Calu3 (cell line): ENCODE measurements around the gene WDR38. TPM values are rescaled to one million over a fixed set of nuclear protein-coding genes. Genes with fewer than 3 reads are reported as not detected.
A peak's percentile ranks its signal among the peaks of the same experiment; 100 is the strongest.

Experiments
- BruUV-seq: library from RNA; stranded (reverse); fragments of 400-500 nt; replicated peaks from 2 replicates; lab custom pipeline; 2021; lab: Mats Ljungman, UMichigan
- CTCF ChIA-PET: fragments of 300-600 bp; sonication (Branson Sonifier 250); formaldehyde crosslinking; loops from one replicate; lab custom pipeline; 2022; ENCODE audit warnings: antibody characterized with exemption; lab: Charles Lee
- DNase-seq: peaks from one replicate; pipeline ENCODE4 v3.0.0; 2022
- H3K27ac Mint-ChIP-seq: one replicate; pipeline ENCODE4 v1.8.0; 2022; ENCODE audit warnings: mixed read lengths; ENCODE audit not compliant: unreplicated experiment
- H3K27me3 Mint-ChIP-seq: one replicate; pipeline ENCODE4 v1.8.0; 2022; ENCODE audit warnings: mixed read lengths; ENCODE audit not compliant: unreplicated experiment
- H3K36me3 Mint-ChIP-seq: one replicate; pipeline ENCODE4 v1.8.0; 2022; ENCODE audit warnings: mild to moderate bottlenecking, moderate library complexity, mixed read lengths; ENCODE audit not compliant: insufficient read depth, unreplicated experiment
- H3K4me1 Mint-ChIP-seq: one replicate; pipeline ENCODE4 v1.8.0; 2022; ENCODE audit warnings: mild to moderate bottlenecking, low read depth, mixed read lengths; ENCODE audit not compliant: unreplicated experiment
- H3K4me3 Mint-ChIP-seq: one replicate; pipeline ENCODE4 v1.8.0; 2022; ENCODE audit warnings: mild to moderate bottlenecking, low read depth, moderate library complexity, mixed read lengths; ENCODE audit not compliant: unreplicated experiment
- H3K9me3 Mint-ChIP-seq: one replicate; pipeline ENCODE4 v1.8.0; 2022; ENCODE audit warnings: low read depth, mixed read lengths; ENCODE audit not compliant: unreplicated experiment
- CTCF ChIP-seq: fragments of 200-600 bp; IDR thresholded peaks from one replicate; pipeline ENCODE4 v1.8.0; 2022; ENCODE audit warnings: antibody characterized with exemption; ENCODE audit not compliant: unreplicated experiment
- intact Hi-C: fragments of 100-400 bp; cut with micrococcal nuclease; formaldehyde crosslinking; loops from one replicate; pipeline ENCODE4 v1.10.0; 2022; ENCODE audit not compliant: unreplicated experiment
- total RNA-seq: library from RNA; stranded (reverse); gene quantifications from 2 replicates; pipeline ENCODE4 v1.2.3, GENCODE V29; 2022

WDR38 gene
- total RNA-seq, 1 experiment from 2014 or later = not detected

GRCh38 chr9:124877021-124877782, 23.9 kb downstream of the WDR38 start:
- CTCF ChIA-PET = no interaction called here
- no peak overlapping the region for H3K4me3 Mint-ChIP-seq
- no peaks in the 10 kb centered on the region for H3K4me1 Mint-ChIP-seq
- TSS peak; percentile 16 for BruUV-seq
- intact Hi-C loops = no loop called here
- TF ChIP-seq CTCF = no peak
- no peak for DNase-seq
- peaks cover 32% of the 10 kb centered on the region for H3K36me3 Mint-ChIP-seq
- H3K27ac Mint-ChIP-seq = no peak overlapping the region
- H3K27me3 Mint-ChIP-seq = no peaks in the 10 kb centered on the region
- H3K9me3 Mint-ChIP-seq = no peaks in the 10 kb centered on the region

GRCh38 chr9:124878021-124878420, 24.8 kb downstream of the WDR38 start:
- H3K4me3 Mint-ChIP-seq = no peak overlapping the region

GRCh38 chr9:124878518-124878917, 25.3 kb downstream of the WDR38 start:
- Mint-ChIP-seq H3K27ac (no peak overlapping the region), H3K4me1 (no peaks in the 10 kb centered on the region), H3K27me3 (no peaks in the 10 kb centered on the region), H3K9me3 (no peaks in the 10 kb centered on the region), H3K36me3 (peaks cover 33% of the 10 kb centered on the region), H3K4me3 (no peak overlapping the region)
- no peak for TF ChIP-seq CTCF
- no peak for DNase-seq
- intact Hi-C loops = no loop called here
- CTCF ChIA-PET = no interaction called here
- no TSS peak for BruUV-seq

More at GRCh38 chr9:124878021-124878420, 24.8 kb downstream of the WDR38 start:
- CTCF ChIA-PET = no interaction called here
- Mint-ChIP-seq H3K9me3 (no peaks in the 10 kb centered on the region), H3K27ac (no peak overlapping the region), H3K36me3 (peaks cover 31% of the 10 kb centered on the region), H3K4me1 (no peaks in the 10 kb centered on the region), H3K27me3 (no peaks in the 10 kb centered on the region)
- intact Hi-C loops = no loop called here
- no peak for TF ChIP-seq CTCF
- no peak for DNase-seq
- no TSS peak for BruUV-seq

- BruUV-seq = no TSS peak
- Mint-ChIP-seq H3K9me3 (no peaks in the 10 kb centered on the region), H3K4me3 (no peak overlapping the region), H3K4me1 (no peaks in the 10 kb centered on the region), H3K27ac (no peak overlapping the region), H3K36me3 (peaks cover 33% of the 10 kb centered on the region), H3K27me3 (no peaks in the 10 kb centered on the region)
- no peak for DNase-seq
- no peak for TF ChIP-seq CTCF
- intact Hi-C loops = no loop called here
- CTCF ChIA-PET = no interaction called here
Measured at GRCh38 chr9:124879226-124879625, 26.0 kb downstream of the WDR38 start.
